ENCODE data around the gene DCC. TPM values are rescaled to one million over a fixed set of nuclear protein-coding genes. Genes with fewer than 3 reads are reported as not detected.

The DCC gene
- total and polyA plus RNA-seq, 2 of the 8 experiments (the other 6 are each of a cell fraction or from before 2014, with no cell fraction given): 0.14 to 1.4 TPM

- TF ChIP-seq E2F6 (IDR thresholded peaks at IDR 0.05): peak; percentile 73
- TF ChIP-seq POLR2AphosphoS5 (IDR thresholded peaks at IDR 0.05; ENCODE audit: low read depth, low read length): no peak
- no peak for TF ChIP-seq SP4 (IDR thresholded peaks at IDR 0.05; ENCODE audit: low read length)
- no peak for TF ChIP-seq NANOG (IDR thresholded peaks at IDR 0.05; ENCODE audit: insufficient read depth, low read depth, low read length, poor library complexity, severe bottlenecking)
- TF ChIP-seq JUN (IDR thresholded peaks at IDR 0.05; ENCODE audit: low read depth, low read length): no peak
- no peak for TF ChIP-seq CBX5 (IDR thresholded peaks at IDR 0.05; ENCODE audit: low read depth, low read length)
- TF ChIP-seq USF2 (IDR thresholded peaks at IDR 0.05; ENCODE audit: low read length): no peak
- peak; percentile 92 for TF ChIP-seq KDM4A (IDR thresholded peaks at IDR 0.05; ENCODE audit: low read depth, low read length, severe bottlenecking)
- TF ChIP-seq EZH2 (IDR thresholded peaks at IDR 0.05; ENCODE audit: low read depth, low read length, severe bottlenecking): peak; percentile 71
- TF ChIP-seq TCF12 (IDR thresholded peaks at IDR 0.05; ENCODE audit: low read depth, low read length): no peak
- TF ChIP-seq TBP (IDR thresholded peaks at IDR 0.05; ENCODE audit: low read depth, low read length): peak; percentile 47; the same call in 1 of the 2 replicates
- TF ChIP-seq HDAC6 (IDR thresholded peaks at IDR 0.05; ENCODE audit: low read depth, low read length): no peak
- no peak for TF ChIP-seq ATF2 (IDR thresholded peaks at IDR 0.05; ENCODE audit: low read length)
- no peak for TF ChIP-seq TEAD4 (IDR thresholded peaks at IDR 0.05; ENCODE audit: low read depth, low read length)
- TF ChIP-seq BACH1 (IDR thresholded peaks at IDR 0.05; ENCODE audit: low read length): 0 out of 2 replicates have a peak, but pooled peaks have one; percentile 12
- no peak for TF ChIP-seq YY1 (IDR thresholded peaks at IDR 0.05; ENCODE audit: low read depth, low read length)
- TF ChIP-seq EGR1 (IDR thresholded peaks at IDR 0.05; ENCODE audit: borderline replicate concordance, low read depth, low read length): no peak
- no peak for TF ChIP-seq BCL11A (IDR thresholded peaks at IDR 0.05; ENCODE audit: low read depth in 2 of 2, low read length in 2 of 2)
These were observed 1.8 kb downstream of the DCC start (continued) for GRCh38 chr18:52341608-52342381.

All from H1 (cell line).